ES-I3 (cell line): ENCODE measurements around the gene BCL2L1.
A peak's percentile ranks its signal among the peaks of the same experiment; 100 is the strongest.
"Not testable (repeated sequence)": the region's sequence is repeated elsewhere in the genome, so short reads cannot be mapped to it uniquely, and the experiment has no call there.

Experiments
- H3K36me3 ChIP-seq: 2 replicates; pipeline ENCODE4 v1.6.1; 2013; ENCODE audit warnings: mild to moderate bottlenecking, low read length, control low read depth, moderate library complexity; ENCODE audit not compliant: insufficient read depth
- H3K4me1 ChIP-seq: 2 replicates; pipeline ENCODE4 v1.6.1; 2013; ENCODE audit warnings: mild to moderate bottlenecking, control low read depth, low read length; ENCODE audit not compliant: insufficient read depth
- H3K9ac ChIP-seq: 2 replicates; pipeline ENCODE4 v1.6.1; 2013; ENCODE audit warnings: low read depth, mild to moderate bottlenecking, low read length, moderate library complexity
- H3K9me3 ChIP-seq: 2 replicates; pipeline ENCODE4 v1.6.1; 2013; ENCODE audit warnings: mild to moderate bottlenecking, low read length, moderate library complexity; ENCODE audit not compliant: control insufficient read depth, insufficient read depth

The BCL2L1 gene

DNA sequence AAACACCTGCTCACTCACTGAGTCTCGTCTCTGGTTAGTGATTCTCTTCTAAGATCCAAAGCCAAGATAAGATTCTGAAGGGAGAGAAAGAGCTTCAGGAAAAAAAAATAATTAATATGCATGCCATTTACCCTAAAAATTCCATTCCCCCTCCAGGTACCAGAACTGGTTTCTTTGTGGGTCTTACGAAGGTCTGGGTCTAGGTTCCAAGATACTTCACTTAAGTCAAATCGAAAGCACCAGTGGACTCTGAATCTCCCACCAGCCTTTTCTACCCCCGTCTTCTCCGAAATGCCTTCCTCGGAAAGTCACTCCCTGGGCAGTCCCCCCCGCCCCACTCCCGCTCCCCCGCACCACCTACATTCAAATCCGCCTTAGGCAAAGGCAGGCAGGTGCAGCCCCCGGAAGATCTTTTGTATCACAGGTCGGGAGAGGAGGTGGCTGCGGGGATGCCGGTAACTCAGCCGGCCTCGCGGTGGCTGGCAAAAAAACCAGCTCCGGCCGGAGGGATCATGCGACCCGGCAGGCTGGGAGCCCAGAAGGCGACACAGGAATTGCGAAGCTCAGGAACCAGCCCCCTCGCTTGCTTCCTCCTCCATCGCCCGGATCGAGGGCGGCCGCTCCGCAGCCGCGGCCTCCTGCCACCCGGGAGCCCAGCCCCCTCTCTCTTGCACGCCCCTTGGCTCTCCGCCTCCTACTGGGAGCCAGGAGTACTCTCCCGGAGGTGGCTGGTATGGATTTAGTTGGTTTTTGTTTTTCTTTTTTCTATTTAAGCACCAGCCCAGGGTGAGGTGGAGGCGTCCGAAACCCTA, at the start of gene BCL2L1:
BCL2L1 (minus strand) TSS at position 612 of the 812 bp plus-strand sequence. CDS start 650 bp downstream, outside the sequence.
- H3K9me3 ChIP-seq = no peaks in the 10 kb centered on the region
- peaks cover 24% of the 10 kb centered on the region for H3K36me3 ChIP-seq
- peak within 1 kb of the TSS; percentile 85 for H3K9ac ChIP-seq
- peaks cover 22% of the 10 kb centered on the region for H3K4me1 ChIP-seq

DNA sequence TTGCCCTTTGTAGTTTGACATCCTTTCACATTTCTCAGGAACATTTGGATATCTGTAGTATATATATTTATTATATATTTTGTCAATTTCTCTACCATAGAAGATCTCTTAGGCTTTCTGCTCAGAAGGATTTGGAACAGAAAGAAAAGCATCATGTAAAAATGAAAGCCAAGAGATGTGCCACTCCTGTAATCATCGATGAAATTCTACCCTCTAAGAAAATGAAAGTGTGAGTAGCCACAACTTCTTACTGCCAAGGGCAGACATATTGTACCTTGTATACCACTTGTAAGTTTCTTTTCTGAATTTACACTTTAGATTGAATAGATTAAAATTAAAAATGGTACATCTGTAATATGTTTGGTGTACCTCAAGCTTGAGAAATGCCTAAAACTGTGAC, 47.6 kb upstream of the BCL2L1 start:
- Histone ChIP-seq H3K9me3 (no peaks in the 10 kb centered on the region), H3K4me1 (no peaks in the 10 kb centered on the region), H3K36me3 (peaks cover 33% of the 10 kb centered on the region), H3K9ac (no peak overlapping the region)

DNA sequence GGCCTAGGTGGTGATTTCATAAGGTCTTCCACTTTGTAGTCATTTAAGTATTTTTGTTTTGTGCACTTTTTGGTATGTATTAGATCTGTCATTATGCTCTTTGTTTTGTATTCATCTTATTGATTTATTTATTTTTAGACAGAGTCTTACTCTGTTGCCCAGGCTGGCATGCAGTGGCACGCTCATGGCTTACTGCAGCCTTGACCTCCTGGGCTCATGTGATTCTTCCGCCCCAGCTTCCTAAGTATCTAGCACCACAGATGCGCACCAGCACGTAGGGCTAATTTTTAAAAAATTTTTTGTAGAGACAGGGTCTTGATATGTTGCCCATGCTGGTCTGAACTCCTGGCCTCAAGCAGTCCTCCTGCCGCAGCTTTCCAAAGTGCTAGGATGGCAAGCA, 47.0 kb upstream of the BCL2L1 start:
- Histone ChIP-seq H3K9me3 (no peaks in the 10 kb centered on the region), H3K9ac (no peak overlapping the region), H3K4me1 (no peaks in the 10 kb centered on the region), H3K36me3 (peaks cover 33% of the 10 kb centered on the region)

DNA sequence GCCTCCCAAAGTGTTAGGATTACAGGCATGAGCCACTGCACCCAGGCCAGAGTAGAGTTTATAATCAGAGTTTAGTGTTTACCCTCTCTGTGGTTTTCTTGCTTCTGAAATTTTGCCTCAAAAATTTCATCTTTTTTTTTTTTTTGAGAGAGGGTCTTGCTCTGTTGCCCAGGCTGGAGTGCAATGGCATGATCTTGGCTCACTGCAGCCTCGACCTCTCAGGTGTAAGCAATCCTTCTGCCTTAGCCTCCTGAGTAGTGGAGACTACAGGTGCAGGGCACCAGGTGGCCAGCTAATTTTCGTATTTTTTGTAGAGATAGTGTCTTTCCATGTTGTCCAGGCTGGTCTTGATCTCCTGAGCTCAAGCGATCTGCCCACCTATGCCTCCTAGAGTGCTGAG, 45.1 kb upstream of the BCL2L1 start:
- Histone ChIP-seq H3K4me1 (no peaks in the 10 kb centered on the region), H3K36me3 (peaks cover 27% of the 10 kb centered on the region), H3K9ac (no peak overlapping the region), H3K9me3 (no peaks in the 10 kb centered on the region)

DNA sequence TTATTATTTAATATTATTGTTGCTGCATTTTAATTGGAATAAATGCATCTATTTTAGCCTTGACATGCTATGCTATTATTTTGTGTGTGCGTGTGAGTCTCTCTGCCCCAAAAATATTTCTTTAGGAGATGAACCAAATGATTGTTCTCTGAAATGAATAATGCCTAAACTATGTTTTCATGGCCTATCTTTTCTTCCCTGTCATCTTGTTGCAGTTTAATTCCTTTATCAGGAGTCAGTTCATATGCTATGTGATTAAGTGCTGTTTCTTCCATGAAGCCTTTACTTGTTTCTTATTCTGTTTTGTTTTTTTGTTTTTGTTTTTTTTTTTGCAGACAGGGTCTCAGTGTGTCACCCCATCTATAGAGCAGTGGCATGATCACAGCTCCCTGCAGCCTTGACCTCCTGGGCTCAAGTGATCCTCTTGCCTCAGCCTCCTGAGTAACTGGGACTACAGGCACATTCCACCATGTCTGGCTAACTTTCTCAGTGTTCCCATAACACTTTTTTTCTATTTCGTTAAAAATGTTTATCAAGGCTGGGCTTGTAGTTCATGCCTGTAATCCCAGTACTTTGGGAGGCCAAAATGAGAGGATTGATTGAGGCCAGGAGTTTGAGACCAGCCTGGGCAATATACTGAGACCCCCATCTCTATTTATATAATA, 42.1 kb upstream of the BCL2L1 start:
- Histone ChIP-seq H3K4me1 (no peaks in the 10 kb centered on the region), H3K9me3 (no peaks in the 10 kb centered on the region), H3K9ac (no peak overlapping the region), H3K36me3 (peaks cover 21% of the 10 kb centered on the region)

DNA sequence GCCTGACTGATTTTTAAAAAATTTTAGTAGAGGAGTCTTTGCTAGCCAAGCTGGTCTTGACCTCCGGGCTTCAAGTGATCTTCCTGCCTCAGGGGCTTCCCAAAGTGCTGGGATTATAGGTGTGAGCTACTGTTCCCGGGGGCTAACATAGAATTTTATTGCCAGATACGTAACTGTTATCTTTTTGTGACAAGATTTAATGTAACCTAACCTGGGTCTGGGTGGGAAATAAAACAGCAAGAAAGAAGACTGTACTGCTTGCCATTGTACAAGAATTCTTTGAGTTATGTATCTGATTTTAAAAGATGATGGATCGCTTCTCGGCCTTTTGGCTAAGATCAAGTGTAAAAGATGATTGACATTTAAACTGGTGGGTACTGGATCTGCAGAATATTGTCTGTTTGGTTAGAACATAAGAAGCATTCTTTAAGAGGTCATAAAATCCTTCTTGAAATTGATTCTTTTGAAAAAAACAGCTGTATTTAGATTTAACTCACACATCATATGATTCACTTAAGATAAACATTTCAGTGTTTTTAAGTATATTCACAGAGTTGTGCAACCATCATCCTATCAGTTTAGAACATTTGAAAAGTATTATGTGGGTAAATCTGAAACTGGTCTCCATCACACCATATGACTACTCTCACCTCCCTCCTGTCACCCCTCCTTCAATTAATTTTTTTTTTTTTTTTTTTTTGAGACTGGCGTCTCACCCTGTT, 38.0 kb upstream of the BCL2L1 start:
- peaks cover 13% of the 10 kb centered on the region for H3K36me3 ChIP-seq
- no peak overlapping the region for H3K9ac ChIP-seq
- H3K4me1 ChIP-seq = no peaks in the 10 kb centered on the region
- no peaks in the 10 kb centered on the region for H3K9me3 ChIP-seq

DNA sequence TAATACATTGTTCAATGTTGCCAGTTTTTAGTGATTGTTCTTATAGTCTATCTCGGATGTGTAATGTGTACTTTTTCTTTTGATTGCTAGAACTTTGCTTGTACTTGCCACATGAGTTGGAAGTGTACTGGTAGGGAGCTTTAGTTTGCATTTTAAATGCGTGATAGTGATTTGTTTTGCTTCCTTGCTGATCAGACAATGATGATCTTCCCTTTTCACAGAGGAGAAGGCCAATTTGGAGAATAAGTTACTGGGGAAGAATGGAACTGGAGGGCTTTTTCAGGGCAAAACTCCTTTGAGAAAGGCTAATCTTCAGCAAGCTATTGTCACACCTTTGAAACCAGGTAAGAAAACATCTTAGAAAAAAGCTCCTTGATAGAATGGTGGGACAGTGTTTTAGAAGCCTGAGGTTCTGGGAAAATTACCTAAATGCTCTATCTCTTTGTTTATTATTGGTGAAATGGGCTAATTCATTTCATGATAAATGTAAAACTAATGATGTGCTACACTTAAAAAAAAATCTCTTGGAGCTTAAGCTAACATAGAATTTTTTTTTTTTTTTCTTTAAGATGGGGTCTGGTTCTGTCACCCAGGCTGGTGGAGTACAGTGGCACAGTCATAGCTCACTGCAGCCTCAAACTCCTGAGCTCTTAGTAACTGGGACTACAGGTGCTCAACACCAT, 37.3 kb upstream of the BCL2L1 start:
- no peak overlapping the region for H3K9ac ChIP-seq
- peaks cover 13% of the 10 kb centered on the region for H3K36me3 ChIP-seq
- H3K4me1 ChIP-seq = no peaks in the 10 kb centered on the region
- H3K9me3 ChIP-seq = no peaks in the 10 kb centered on the region

DNA sequence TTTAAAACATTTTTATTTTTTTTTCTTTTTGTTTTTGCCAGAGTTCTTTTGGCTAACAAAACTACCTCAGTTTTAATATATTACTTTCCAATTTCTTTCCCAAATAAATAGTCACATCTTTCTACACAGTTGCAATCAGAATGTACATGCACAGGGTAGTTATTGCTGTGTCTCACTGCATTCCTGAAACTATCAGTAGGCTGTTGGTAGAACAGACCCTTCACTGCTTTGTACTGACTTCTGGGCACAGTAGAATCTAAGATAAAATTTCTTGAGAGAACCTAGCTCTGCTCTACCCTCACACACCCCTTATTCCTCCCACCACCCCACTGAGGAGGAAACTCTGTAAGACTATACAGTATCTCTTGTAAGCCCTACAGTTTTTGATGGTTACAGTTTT, 36.3 kb upstream of the BCL2L1 start:
- peaks cover 13% of the 10 kb centered on the region for H3K36me3 ChIP-seq
- no peaks in the 10 kb centered on the region for H3K9me3 ChIP-seq
- H3K9ac ChIP-seq = no peak overlapping the region
- H3K4me1 ChIP-seq = no peaks in the 10 kb centered on the region

DNA sequence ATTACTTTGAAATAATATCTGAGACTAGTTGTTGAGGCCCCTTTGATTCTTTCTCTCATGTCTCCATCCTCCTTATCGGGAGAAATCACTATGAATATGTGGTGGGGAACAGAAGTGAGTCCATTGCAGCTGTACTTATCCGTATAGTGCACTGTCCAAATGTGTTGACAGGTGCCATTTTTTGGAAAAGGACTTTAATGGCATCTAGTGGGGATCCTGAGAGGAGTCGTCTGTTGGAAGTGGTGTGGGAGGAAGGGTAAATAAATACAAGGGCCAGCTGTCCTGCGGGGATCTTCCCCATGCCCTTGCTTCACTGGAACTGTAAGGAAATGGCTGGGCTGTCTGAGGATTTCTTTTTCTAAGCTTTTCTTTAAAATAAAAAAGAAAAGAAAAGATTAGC, 35.9 kb upstream of the BCL2L1 start:
- Histone ChIP-seq H3K9ac (no peak overlapping the region), H3K36me3 (peaks cover 13% of the 10 kb centered on the region), H3K4me1 (no peaks in the 10 kb centered on the region), H3K9me3 (no peaks in the 10 kb centered on the region)

DNA sequence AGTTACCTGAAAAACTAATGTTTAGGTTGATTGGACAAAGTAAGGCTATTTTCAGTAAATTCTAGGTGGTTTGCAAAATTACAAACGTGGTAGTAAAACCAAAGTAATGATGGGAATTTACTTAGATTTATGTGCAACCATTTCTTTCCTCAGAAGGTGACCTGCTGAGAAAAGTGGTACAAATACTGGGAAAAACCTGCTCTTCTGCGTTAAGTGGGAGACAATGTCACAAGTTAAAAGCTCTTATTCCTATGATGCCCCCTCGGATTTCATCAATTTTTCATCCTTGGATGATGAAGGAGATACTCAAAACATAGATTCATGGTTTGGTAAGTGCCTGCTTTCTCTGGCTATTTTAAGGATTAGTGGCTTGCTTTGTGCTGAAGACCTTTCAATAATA, 34.6 kb upstream of the BCL2L1 start:
- H3K36me3 ChIP-seq = peaks cover 13% of the 10 kb centered on the region

DNA sequence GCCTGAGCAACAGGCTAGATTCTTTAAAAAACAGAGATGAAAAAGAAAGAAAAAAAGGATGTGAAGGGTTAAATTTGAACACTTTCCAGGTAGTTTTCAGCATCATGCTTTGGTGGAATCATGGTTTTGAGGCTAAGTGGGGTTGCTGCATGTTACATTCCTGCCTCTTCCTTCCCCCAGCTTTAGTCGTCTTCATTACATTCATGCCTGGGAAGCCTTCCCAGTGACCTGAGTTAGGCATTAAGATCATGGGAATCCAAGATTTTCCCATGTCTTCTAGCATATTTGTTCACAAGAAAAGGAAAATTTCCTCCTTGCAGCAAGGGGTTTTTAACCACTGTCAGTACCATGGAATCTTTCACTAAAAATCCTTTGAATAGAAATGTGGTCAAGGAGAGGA, 28.5 kb upstream of the BCL2L1 start:
- Histone ChIP-seq H3K4me1 (0 out of 2 replicates have a peak, but pooled peaks cover 3% of the 10 kb centered on the region), H3K36me3 (no peaks in the 10 kb centered on the region), H3K9me3 (no peaks in the 10 kb centered on the region), H3K9ac (no peak overlapping the region)

More for the DNA sequence above, 34.6 kb upstream of the BCL2L1 start:
- Histone ChIP-seq H3K9ac (no peak overlapping the region), H3K4me1 (no peaks in the 10 kb centered on the region), H3K9me3 (no peaks in the 10 kb centered on the region)

DNA sequence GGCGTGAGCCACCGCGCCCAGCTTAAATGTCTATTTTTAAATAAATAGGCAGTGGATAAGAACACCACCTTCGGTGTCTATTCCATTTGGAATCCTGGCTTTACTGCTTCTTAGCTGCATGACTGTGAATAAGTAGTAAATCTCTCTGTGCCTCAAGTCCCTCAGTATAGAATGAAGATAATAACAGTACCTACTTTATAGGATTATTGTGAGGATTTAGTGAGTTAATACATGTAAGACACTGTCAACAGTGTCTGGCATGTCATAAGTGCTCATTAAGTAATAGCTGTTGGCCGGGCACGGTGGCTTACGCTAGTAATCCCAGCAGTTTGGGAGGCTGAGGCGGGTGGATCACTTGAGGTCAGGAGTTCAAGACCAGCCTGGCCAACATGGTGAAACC, 26.6 kb upstream of the BCL2L1 start:
- Histone ChIP-seq H3K36me3 (no peaks in the 10 kb centered on the region), H3K9me3 (no peaks in the 10 kb centered on the region), H3K9ac (no peak overlapping the region), H3K4me1 (0 out of 2 replicates have a peak, but pooled peaks cover 3% of the 10 kb centered on the region)

DNA sequence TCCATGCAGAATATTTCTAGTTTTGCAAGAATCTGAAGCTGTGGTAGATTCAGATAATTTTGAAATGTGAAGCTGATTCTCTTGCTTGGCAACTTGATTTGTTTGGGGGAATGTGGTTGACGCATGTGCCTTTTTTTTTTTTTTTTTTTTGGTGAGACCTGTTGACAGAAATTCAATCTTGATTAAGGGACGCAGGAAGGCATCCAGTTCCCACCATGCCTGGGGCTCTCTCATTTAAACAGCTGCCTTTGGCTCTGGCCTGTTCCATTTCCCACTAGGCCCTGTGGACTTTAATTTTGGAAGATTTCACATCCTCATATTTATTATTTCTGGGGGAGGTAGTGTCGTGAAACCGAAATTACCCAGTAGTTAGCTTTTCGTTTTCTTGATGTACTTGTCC, 25.0 kb upstream of the BCL2L1 start:
- no peaks in the 10 kb centered on the region for H3K9me3 ChIP-seq
- H3K36me3 ChIP-seq = no peaks in the 10 kb centered on the region; the same call in 1 of the 2 replicates
- no peak overlapping the region for H3K9ac ChIP-seq
- 0 out of 2 replicates have a peak, but pooled peaks cover 3% of the 10 kb centered on the region for H3K4me1 ChIP-seq

DNA sequence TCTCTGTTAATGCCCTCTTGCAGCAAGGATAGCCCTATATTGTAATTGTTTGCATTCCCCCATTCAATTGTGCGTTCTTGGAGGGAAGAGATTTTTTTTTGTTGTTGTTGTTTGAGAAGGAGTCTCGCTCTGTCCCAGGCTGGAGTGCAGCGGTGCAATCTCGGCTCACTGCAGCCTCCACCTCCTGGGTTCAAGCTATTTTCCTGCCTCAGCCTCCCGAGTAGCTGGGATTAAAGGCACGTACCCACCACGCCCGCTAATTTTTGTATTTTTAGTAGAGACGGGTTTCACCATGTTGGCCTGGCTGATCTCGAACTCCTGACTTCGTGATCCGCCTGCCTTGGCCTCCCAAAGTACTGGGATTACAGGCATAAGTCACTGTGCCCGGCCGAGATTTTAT, 24.4 kb upstream of the BCL2L1 start:
- H3K36me3 ChIP-seq, H3K9ac ChIP-seq, H3K4me1 ChIP-seq: not testable (repeated sequence)

More for the DNA sequence above, 24.4 kb upstream of the BCL2L1 start:
- H3K9me3 ChIP-seq = not testable (repeated sequence)
